GM12892 (cell line): ENCODE results near the gene PRKAR2A.

Source experiments
- POLR2A ChIP-seq: IDR thresholded peaks from 2 replicates; pipeline ENCODE4 v1.6.1; 2011; ENCODE audit warnings: low read depth, low read length, control low read depth
- TAF1 ChIP-seq: IDR thresholded peaks from 2 replicates; pipeline ENCODE4 v1.6.1; 2011; ENCODE audit warnings: low read depth, mild to moderate bottlenecking, control low read depth, low read length, borderline replicate concordance

DNA sequence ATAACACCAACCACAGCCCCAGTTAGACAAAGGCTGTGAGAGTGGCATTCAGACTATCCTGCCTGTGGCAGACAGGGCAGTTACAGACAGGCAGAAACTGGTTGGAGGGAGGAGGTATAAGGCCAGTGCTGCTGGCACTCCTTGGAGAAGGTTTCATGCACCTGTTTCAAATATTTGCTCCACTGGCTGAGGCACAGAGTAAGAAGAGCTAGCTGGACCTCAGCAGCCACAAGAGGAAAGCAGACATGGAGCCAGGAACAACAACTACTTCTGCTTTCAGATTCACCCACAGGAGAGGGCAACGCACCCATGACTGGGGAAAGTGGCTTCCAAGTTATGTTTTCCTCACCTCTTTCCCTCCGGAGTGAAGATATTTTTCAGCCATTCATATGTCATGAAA, 11.5 kb upstream of the PRKAR2A start:
- no peak for TF ChIP-seq POLR2A
- TF ChIP-seq TAF1 = no peak
